Left ventricle myocardium inferior (tissue), 1 donor: ENCODE measurements around the gene MGAT5B. TPM values are rescaled to one million over a fixed set of nuclear protein-coding genes. Genes with fewer than 3 reads are reported as not detected.

Experiments used
- DNase-seq: peaks from one replicate; pipeline ENCODE4 v3.0.0-alpha.2; 2020
- H3K27ac ChIP-seq: fragments of 200-600 bp; replicated peaks from 2 replicates; pipeline ENCODE4 v1.8.0; 2021
- H3K27me3 ChIP-seq: fragments of 200-600 bp; 2 replicates; pipeline ENCODE4 v1.8.0; 2021; ENCODE audit warnings: low read depth
- H3K36me3 ChIP-seq: fragments of 200-600 bp; 2 replicates; pipeline ENCODE4 v1.8.0; 2021
- H3K4me1 ChIP-seq: fragments of 200-600 bp; 2 replicates; pipeline ENCODE4 v1.8.0; 2021
- H3K4me3 ChIP-seq: fragments of 200-600 bp; 2 replicates; pipeline ENCODE4 v1.8.0; 2021; ENCODE audit warnings: mild to moderate bottlenecking, moderate library complexity
- H3K9me3 ChIP-seq: fragments of 200-600 bp; replicated peaks from 2 replicates; pipeline ENCODE4 v1.8.0; 2021
- intact Hi-C: fragments of 100-400 bp; cut with micrococcal nuclease; formaldehyde crosslinking; loops from one replicate; pipeline ENCODE4 v1.11.0; 2022
- total RNA-seq: library from RNA; stranded (reverse); fragmentation: NEBNext Ultra II Directional; extraction: Animal tissue kit (Norgen Biotek cat#: 25700); gene quantifications from one replicate; pipeline ENCODE4 v1.2.1, GENCODE V29; 2021
- TF ChIP-seq, protein P1 (sequence below): fragments of 200-600 bp; IDR thresholded peaks from 2 replicates; pipeline ENCODE4 v1.8.0; 2021; ENCODE audit warnings: antibody characterized with exemption, mild to moderate bottlenecking, borderline replicate concordance
- donor health status: DM: no; HTN: yes; CAD: no; lungs with severe emphysema.

The MGAT5B gene
- total RNA-seq, 1 donor from 2014 or later, result 0.08 TPM

DNA sequence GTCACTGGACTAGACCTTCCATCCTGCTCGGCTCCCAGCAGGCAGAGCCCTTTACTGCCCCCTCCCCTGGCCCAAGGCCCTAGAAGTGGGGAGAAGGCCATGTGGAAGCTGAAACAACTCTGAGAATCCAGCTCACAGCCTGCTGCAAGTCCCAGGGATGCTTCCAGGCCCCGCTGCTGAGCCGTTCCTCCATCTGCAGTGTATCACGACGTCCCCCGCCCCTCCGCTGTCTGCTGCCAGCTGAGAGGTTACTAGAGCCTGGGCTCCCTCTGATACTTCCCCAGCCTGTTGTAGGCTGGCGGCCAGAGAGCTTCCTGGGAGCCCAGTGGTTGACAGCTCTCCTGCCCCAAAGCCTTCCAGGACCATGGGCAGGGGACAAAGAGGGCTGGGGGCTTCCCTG lies 118.2 kb downstream of the MGAT5B start:
- H3K27ac ChIP-seq, result no peak overlapping the region
- peaks cover 59% of the 10 kb centered on the region for H3K27me3 ChIP-seq
- no peak for DNase-seq
- H3K4me3 ChIP-seq, result no peak overlapping the region
- intact Hi-C loops, result no loop called here
- TF ChIP-seq, protein P1, sequence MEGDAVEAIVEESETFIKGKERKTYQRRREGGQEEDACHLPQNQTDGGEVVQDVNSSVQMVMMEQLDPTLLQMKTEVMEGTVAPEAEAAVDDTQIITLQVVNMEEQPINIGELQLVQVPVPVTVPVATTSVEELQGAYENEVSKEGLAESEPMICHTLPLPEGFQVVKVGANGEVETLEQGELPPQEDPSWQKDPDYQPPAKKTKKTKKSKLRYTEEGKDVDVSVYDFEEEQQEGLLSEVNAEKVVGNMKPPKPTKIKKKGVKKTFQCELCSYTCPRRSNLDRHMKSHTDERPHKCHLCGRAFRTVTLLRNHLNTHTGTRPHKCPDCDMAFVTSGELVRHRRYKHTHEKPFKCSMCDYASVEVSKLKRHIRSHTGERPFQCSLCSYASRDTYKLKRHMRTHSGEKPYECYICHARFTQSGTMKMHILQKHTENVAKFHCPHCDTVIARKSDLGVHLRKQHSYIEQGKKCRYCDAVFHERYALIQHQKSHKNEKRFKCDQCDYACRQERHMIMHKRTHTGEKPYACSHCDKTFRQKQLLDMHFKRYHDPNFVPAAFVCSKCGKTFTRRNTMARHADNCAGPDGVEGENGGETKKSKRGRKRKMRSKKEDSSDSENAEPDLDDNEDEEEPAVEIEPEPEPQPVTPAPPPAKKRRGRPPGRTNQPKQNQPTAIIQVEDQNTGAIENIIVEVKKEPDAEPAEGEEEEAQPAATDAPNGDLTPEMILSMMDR, result no peak
- H3K4me1 ChIP-seq, result peaks cover 8% of the 10 kb centered on the region
- H3K9me3 ChIP-seq, result no peaks in the 10 kb centered on the region
- H3K36me3 ChIP-seq, result no peaks in the 10 kb centered on the region

DNA sequence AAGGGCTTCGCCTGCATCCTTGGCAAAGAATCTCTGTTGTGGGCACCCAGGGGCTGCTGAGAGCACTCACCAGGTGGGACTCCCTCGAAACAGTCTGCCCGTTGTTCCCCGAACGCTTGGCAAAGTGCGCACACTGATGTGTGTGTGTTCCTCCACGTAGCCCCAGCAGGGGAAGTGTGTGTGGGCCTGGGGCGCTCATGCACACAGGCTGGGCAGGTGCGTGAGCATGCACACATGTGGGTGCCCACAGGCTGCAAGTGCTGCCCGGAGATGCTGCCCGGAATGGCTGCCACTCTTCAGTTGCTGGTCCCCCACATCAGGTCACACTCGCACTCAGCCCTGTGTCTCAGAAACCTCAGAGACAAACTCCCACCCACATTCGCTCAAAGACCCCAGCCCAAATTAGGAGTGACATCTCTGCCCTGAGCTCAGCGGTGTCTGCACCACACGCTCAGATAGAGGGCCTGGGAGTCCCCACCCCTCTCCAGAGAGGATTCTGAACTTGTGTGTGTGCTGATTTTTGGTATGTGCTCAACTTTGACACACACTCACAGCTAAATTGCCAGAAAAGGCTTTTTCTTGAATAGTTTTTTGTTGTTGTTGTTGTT lies 119.4 kb downstream of the MGAT5B start:
- Histone ChIP-seq H3K27me3 (peaks cover 47% of the 10 kb centered on the region), H3K4me1 (peaks cover 9% of the 10 kb centered on the region), H3K27ac (no peak overlapping the region), H3K9me3 (no peaks in the 10 kb centered on the region), H3K36me3 (no peaks in the 10 kb centered on the region), H3K4me3 (no peak overlapping the region)
- DNase-seq, result no peak
- intact Hi-C loops, result no loop called here
- TF ChIP-seq, protein P1, result no peak

DNA sequence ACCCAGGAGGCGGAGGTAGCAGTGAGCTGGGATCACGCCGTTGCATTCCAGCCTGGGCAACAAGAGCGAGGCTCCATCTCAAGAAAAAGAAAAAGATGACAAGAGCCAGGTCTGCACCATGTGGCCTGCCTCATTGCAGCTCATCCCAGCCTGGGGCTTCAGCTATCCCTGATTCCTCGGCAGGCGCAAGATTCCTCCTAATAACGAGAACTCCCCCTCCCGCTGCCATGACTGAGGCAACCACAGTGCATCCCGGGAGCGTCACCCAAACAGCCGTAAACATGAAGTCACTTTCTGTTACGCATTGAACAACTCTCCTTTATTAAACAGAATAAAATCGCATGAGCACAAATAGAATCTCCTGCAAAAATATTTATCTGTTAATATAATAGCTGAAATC lies 120.6 kb downstream of the MGAT5B start:
- TF ChIP-seq, protein P1, result no peak
- intact Hi-C loops, result no loop called here
- H3K27ac ChIP-seq, result no peak overlapping the region
- H3K36me3 ChIP-seq, result no peaks in the 10 kb centered on the region
- H3K4me3 ChIP-seq, result no peak overlapping the region
- H3K4me1 ChIP-seq, result peaks cover 6% of the 10 kb centered on the region
- H3K27me3 ChIP-seq, result peaks cover 35% of the 10 kb centered on the region
- H3K9me3 ChIP-seq, result no peaks in the 10 kb centered on the region
- DNase-seq, result no peak

DNA sequence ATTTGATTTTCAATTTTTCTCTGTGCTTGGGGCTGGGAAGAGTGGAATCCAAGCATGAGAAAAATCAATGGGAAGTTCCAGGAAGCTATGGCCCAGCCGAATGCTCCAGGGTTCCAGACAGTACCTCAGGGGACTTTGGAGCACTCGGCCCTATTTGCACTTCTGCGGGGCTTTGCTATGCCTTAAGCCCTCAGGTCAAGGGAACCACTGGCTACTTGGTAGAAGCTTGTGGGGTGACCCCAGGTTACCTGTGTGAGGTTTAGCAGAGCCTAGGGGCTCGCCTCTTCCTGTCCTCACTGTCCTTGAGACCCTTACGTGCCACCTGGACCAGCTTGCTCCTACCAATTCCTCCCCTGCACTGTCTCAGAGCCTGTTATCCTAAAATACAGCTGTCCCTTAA lies 121.3 kb downstream of the MGAT5B start:
- H3K4me3 ChIP-seq, result no peak overlapping the region
- TF ChIP-seq, protein P1, result no peak
- H3K4me1 ChIP-seq, result peaks cover 10% of the 10 kb centered on the region
- intact Hi-C loops, result no loop called here
- H3K9me3 ChIP-seq, result no peaks in the 10 kb centered on the region
- H3K27me3 ChIP-seq, result peaks cover 27% of the 10 kb centered on the region
- no peak overlapping the region for H3K27ac ChIP-seq
- no peaks in the 10 kb centered on the region for H3K36me3 ChIP-seq
- DNase-seq, result no peak

DNA sequence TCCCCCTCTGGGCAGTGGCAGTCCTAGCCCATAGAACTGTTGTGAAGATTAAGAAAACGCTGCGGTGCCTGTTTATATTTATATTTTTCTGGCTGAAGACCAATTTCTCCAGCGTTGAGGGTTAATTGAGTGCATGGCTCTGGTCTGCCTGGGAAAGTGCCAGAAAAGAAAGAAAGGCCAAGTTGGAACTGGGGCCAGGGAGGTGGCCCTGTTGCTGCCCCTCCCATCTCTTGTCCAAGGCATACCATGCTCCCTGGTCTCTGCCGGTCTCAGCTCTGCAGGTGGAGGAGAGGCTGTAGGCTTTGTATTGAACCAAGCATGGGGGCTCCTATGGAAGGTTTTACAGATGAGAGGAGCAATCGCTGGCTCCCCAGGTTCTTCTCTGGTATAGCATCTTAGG lies 124.7 kb downstream of the MGAT5B start:
- Histone ChIP-seq H3K4me1 (peaks cover 11% of the 10 kb centered on the region), H3K4me3 (no peak overlapping the region), H3K27me3 (peaks cover 20% of the 10 kb centered on the region), H3K9me3 (no peaks in the 10 kb centered on the region), H3K27ac (no peak overlapping the region), H3K36me3 (no peaks in the 10 kb centered on the region)
- intact Hi-C loops, result no loop called here
- TF ChIP-seq, protein P1, result no peak
- DNase-seq, result no peak
